ENCODE results near the gene FAIM2. TPM values are rescaled to one million over a fixed set of nuclear protein-coding genes. Genes with fewer than 3 reads are reported as not detected.

Gene FAIM2
- total RNA-seq, 1 donor from 2014 or later, result 2.9 TPM

DNA sequence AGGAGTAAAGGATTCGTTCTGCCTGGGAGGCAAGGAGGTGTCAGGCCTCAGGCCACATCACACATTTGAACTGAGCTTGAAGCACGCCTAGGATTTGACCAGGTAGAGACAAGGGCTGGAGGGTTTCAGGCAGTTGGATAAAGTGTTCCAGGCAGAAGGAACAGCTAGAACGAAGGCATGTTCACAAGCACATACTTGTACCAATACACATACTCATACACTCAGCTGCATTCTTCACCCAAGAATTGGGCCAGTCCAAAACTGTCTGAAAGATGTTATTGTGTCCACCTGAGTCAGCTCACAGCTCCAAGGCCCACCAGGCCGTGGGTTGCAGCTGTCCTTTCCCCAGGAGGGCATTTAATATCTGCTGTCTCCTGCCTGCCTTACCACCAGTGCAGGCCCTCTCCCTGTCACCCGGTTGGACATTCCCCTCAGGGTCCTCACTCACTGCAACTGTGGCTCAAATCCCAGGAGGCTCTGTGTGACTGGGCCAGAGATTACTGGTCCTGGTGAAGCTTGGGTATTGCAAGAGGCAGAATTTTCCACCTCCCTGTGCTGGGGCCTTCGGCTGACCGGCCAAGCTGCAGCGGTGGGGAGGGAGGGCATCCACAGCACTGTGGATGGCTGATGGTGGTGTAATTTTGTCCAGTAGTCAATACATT lies 34.1 kb upstream of the FAIM2 start:
- Histone ChIP-seq H3K27ac (no peak overlapping the region), H3K9me3 (no peaks in the 10 kb centered on the region), H3K36me3 (no peaks in the 10 kb centered on the region), H3K4me1 (no peaks in the 10 kb centered on the region), H3K27me3 (ENCODE audit: low read depth) (no peaks in the 10 kb centered on the region), H3K4me3 (no peak overlapping the region)
- ATAC-seq (peak; percentile 39 to 45), DNase-seq (no peak)
- TF ChIP-seq, protein P1, sequence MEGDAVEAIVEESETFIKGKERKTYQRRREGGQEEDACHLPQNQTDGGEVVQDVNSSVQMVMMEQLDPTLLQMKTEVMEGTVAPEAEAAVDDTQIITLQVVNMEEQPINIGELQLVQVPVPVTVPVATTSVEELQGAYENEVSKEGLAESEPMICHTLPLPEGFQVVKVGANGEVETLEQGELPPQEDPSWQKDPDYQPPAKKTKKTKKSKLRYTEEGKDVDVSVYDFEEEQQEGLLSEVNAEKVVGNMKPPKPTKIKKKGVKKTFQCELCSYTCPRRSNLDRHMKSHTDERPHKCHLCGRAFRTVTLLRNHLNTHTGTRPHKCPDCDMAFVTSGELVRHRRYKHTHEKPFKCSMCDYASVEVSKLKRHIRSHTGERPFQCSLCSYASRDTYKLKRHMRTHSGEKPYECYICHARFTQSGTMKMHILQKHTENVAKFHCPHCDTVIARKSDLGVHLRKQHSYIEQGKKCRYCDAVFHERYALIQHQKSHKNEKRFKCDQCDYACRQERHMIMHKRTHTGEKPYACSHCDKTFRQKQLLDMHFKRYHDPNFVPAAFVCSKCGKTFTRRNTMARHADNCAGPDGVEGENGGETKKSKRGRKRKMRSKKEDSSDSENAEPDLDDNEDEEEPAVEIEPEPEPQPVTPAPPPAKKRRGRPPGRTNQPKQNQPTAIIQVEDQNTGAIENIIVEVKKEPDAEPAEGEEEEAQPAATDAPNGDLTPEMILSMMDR (IDR thresholded peaks at IDR 0.05), result no peak
- intact Hi-C loops (cut with DNase I), result no loop called here

DNA sequence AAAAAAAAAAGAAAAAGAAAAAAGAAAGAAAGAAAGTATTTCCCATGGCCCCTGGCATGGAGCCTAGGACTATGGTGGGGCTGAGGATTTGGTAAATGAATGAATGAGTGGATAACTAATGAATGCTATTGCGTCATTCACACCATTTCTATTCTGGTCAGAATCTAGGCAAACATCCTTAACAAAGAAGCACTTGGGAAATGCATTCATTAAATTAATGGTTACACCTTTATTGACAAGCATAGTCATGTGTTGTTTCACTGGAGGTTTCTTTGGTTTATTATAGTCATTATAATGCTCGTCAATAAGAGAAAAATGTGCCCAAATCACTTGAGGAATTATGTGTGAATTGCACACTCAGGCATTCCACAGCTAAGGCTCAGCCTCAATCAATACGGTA lies 33.2 kb upstream of the FAIM2 start:
- Histone ChIP-seq H3K4me3 (no peak overlapping the region), H3K9me3 (no peaks in the 10 kb centered on the region), H3K36me3 (no peaks in the 10 kb centered on the region), H3K27me3 (ENCODE audit: low read depth) (no peaks in the 10 kb centered on the region), H3K27ac (no peak overlapping the region), H3K4me1 (no peaks in the 10 kb centered on the region)
- ATAC-seq (no peak), DNase-seq (no peak)
- intact Hi-C loops (cut with DNase I), result no loop called here
- TF ChIP-seq, protein P1 (IDR thresholded peaks at IDR 0.05), result no peak

DNA sequence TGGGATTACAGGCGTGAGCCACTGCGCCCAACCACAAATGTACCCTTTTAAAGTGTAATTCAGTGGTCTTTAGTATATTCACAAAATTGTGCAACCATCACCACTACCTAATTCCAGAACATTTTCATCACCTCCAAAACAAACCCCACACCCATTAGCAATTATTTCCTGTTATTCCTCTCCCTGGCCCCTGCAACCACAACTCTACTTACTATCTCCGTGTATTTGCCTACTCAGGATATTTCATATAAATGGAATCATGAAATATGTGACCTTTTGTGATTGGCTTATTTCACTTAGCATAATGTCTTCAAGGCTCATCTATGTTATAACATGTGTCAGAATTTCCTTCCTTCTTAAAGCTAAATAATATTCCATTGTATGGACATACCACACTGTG lies 30.8 kb upstream of the FAIM2 start:
- no peaks in the 10 kb centered on the region for H3K36me3 ChIP-seq
- ATAC-seq, result no peak
- DNase-seq, result no peak
- H3K27ac ChIP-seq, result no peak overlapping the region
- no peaks in the 10 kb centered on the region for H3K9me3 ChIP-seq
- H3K4me1 ChIP-seq, result no peaks in the 10 kb centered on the region
- no peaks in the 10 kb centered on the region for H3K27me3 ChIP-seq (ENCODE audit: low read depth)
- H3K4me3 ChIP-seq, result no peak overlapping the region
- intact Hi-C loops (cut with DNase I), result no loop called here
- TF ChIP-seq, protein P1 (IDR thresholded peaks at IDR 0.05), result no peak

DNA sequence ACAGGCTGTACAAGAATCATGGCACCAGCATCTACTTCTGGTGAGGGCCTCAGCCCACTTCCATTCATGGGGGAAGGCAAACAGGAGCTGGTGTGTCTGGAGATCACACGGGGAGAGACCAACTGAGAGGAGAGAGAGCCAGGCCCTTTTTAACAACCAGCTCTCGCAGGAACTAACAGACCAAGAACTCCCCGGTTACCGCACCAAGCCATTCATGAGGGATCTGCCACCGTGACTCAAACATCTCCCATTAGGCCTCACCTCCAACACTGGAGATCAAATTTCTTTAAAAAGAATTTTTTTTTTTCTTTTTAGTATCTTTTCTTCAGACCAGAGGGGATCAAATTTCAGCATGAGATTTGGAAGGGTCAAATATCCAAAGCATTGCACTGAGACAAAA lies 30.1 kb upstream of the FAIM2 start:
- intact Hi-C loops (cut with DNase I), result no loop called here
- TF ChIP-seq, protein P1 (IDR thresholded peaks at IDR 0.05), result no peak
- Histone ChIP-seq H3K4me3 (no peak overlapping the region), H3K4me1 (no peaks in the 10 kb centered on the region), H3K9me3 (no peaks in the 10 kb centered on the region), H3K36me3 (no peaks in the 10 kb centered on the region), H3K27me3 (ENCODE audit: low read depth) (no peaks in the 10 kb centered on the region), H3K27ac (no peak overlapping the region)
- DNase-seq (no peak), ATAC-seq (no peak)

DNA sequence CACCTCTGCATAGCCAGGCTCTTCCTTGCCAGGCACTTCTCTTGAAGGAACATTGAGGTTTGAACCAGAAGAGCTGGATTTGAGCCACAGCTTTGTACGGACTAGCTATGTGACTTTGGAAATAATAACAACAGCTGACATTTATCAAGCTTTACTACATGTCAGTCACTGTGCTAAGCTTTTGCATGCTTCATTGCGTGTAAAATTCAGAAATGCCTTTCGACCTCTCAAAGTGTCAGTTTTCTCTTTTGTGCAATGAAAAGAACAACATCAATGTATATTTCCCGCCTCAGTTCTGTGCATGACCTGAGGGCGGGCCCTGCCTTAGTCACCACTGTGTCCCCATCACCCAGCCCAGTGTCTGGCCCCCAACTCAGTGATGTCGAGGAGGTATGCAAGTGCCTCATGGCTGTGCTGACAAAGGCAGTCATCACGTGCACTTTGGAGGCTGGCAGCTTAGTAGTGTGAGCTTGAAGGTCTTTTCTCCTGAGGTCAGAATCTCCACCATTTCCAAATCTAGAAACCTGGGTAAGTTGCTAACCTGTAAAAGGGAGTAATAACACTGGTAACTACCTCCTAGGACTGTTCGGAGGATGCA lies 28.9 kb upstream of the FAIM2 start:
- DNase-seq (no peak), ATAC-seq (no peak)
- TF ChIP-seq, protein P1 (IDR thresholded peaks at IDR 0.05), result no peak
- Histone ChIP-seq H3K36me3 (no peaks in the 10 kb centered on the region), H3K4me1 (no peaks in the 10 kb centered on the region), H3K4me3 (no peak overlapping the region), H3K9me3 (no peaks in the 10 kb centered on the region), H3K27me3 (ENCODE audit: low read depth) (no peaks in the 10 kb centered on the region), H3K27ac (no peak overlapping the region)
- intact Hi-C loops (cut with DNase I), result no loop called here

Measured in lower lobe of right lung (tissue), 2 donors.